Measurements from ENCODE around the gene CASP5.

- no peak for TF ChIP-seq EP300 (IDR thresholded peaks at IDR 0.05)
- no peak for TF ChIP-seq CTCF (IDR thresholded peaks at IDR 0.05)
These were observed 19.2 kb upstream of the CASP5 start for GRCh38 chr11:105042178-105042577.

All from tibial nerve (tissue), 4 donors.